Measurements from ENCODE around the gene GPR156.

GRCh38 chr3:120156699-120157098 is 128.3 kb downstream of the GPR156 start:
- no peak for TF ChIP-seq FOXK2 (IDR thresholded peaks at IDR 0.05)
- TF ChIP-seq ELF4 (IDR thresholded peaks at IDR 0.05): no peak

Measured in HEK293T (cell line).